ENCODE results near the gene MILR1.
"Not testable (repeated sequence)": the region's sequence is repeated elsewhere in the genome, so short reads cannot be mapped to it uniquely, and the experiment has no call there.

Gene MILR1

GRCh38 chr17:64472564-64472963, 23.6 kb downstream of the MILR1 start:
- DNase-seq (ENCODE audit: low read depth) = no peak

DNA sequence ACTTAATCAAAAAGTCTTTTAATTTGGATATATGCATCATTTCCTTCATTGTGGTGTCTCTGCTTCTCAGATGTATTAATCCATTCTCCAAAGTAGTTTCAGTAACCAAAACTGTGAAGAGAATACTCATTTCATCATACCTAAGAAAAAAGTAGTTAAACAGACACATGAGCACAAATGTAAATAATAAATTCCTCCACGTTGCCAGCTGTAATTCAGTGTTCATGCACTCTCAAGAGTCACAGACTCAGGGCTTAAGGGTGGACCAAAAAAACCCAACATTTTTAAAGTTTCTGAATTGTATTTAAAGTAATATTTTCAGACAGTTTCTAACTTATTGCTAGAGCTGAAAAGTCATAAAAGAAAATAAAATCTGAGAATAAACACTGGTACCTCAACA, 28.9 kb downstream of the MILR1 start:
- no peak for DNase-seq (ENCODE audit: low read depth)

DNA sequence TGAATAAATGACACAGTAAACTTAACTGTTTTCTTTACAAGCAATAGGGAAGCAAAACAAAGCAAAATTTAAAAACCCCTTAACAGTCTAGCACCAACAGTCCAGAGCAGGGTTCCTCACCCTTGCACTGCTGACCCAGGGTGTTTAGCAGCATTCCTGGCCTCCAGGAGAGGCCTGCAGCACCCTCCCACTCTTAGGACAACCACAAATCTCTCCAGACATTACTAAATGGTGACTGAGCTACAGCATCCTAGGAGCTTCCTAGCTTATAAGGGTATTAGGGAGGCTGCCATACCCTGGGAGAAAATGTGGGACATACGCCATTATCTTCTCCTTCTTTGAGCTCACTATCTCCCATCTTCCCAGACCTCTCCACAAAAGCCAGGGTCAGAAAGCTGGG, 32.0 kb downstream of the MILR1 start:
- no peak for DNase-seq (ENCODE audit: low read depth)

GRCh38 chr17:64484380-64484779, 35.5 kb downstream of the MILR1 start:
- no peak for DNase-seq (ENCODE audit: low read depth)

GRCh38 chr17:64488301-64488700, 39.4 kb downstream of the MILR1 start:
- no peak for DNase-seq (ENCODE audit: low read depth)

GRCh38 chr17:64491034-64491860, 42.3 kb downstream of the MILR1 start:
- DNase-seq (ENCODE audit: low read depth) = no peak

- no peak for DNase-seq (ENCODE audit: low read depth)
Measured at GRCh38 chr17:64491994-64492393, 43.1 kb downstream of the MILR1 start.

GRCh38 chr17:64492481-64493109, 43.7 kb downstream of the MILR1 start:
- no peak for DNase-seq (ENCODE audit: low read depth)

DNA sequence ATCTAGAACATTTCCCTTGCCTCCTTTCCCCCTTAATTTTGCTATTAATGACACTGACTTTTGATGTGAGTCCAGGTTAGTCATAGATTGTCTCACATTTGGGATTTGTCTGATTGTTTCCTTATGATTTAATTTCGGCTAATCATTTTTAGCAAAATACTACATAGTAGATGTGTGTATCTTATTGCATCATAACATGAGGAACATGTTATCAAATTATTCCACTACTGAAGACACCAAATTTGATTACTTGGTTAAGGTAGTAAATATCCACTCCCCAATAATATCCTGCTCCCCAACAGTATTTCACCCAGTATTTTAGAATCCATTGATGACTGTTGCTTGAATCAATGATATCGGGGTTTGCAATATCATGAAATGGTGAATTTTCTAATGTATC, 45.2 kb downstream of the MILR1 start:
- DNase-seq (ENCODE audit: low read depth) = no peak

DNA sequence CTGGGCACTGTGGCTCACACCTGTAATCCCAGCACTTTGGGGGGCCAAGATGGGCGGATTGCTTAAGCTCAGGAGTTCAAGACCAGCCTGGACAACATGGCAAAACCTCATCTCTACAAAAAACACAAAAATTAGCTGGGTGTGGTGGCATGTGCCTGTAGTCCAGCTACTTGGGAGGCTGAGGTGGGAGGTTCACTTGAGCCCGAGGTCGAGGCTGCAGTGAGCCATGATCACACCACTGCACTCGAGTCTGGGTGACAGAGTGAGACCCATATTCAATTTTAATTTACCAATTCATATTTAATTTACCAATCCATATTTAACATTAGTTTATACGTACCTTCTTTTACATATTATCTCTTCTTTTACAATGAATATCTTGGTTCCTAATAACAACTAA, 46.4 kb downstream of the MILR1 start:
- not testable (repeated sequence) for DNase-seq (ENCODE audit: low read depth)

DNA sequence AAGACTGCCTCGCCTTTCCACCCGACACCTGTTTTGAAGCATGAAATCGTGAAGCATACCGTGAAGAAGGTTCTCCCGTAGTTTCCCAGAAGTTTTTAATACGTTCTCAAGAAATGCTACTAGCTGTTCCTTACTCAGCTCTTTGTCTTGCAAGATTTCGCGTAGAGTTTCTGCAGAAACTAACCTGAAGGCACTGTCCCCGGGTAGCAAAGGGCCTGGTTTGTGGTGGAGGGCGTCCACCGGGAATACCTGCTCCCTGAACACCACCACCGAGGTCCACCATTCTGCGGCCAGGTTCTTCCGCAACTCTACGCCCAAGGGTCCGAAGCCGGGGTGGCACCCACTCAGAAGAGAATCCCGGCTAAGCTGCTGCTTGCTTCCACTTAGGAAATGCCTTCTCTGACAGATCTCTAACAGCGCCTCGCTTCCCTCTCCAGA, 47.5 kb downstream of the MILR1 start:
- DNase-seq (ENCODE audit: low read depth) = no peak

GRCh38 chr17:64496786-64497564, 48.1 kb downstream of the MILR1 start, which contains the start of gene POLG2:
Gene POLG2, minus strand, starts transcription at chr17:64497054. Its CDS starts 86 bp downstream, at chr17:64496968.
- DNase-seq (ENCODE audit: low read depth) = no peak

DNA sequence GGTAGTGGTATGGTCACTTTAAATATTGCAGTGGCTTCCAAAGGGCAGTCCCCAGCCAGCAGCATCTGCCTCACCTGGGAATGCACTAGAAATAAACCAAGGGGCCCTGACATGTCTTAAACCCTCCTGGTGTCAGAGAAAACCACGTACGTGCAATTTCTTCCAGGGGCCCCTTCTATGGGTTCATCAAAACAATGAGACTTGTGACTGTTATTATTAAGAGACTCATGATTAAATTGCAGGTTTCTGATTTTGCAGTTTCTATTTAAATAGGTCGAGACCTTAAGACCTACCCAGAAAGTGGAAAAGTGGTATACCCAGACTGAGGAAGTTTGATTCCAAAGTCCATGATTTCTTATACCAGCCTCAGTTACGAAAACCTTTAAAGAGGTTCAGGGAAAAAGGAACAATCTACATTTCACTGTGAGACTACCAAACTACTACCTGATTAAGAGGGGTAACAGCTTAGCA, 48.7 kb downstream of the MILR1 start:
- DNase-seq (ENCODE audit: low read depth) = no peak

GRCh38 chr17:64498308-64499203, 49.6 kb downstream of the MILR1 start:
- no peak for DNase-seq (ENCODE audit: low read depth)

DNA sequence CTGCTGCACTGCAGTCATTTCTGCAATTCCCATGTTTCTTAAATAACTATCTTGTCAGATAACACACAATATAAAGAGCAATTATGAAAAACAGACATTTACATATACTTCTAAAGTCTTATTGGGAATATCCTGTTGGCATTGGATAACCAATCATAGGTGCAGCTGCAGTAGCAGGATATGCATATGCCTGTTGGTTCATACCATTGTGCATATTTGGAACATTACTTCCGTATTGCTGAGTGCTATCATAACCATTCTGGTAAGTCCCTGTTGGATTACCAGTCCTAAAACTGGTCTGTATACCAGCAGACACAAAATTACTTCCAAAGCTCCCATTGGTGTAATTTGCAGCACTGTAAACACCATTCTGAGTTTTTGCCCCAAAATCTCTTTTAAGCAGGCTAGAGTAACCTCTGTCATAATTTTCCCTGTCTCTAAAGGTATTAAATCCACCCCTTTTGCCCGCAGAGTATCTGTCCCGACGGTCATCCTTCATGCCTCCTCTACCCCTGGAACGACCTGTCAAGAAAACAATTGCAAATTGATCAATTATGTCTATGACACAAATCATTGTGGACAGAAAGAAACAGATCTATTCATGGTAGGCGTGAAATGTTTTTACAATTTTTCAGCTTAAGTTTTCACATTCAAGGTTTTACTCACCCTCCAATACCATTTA, 51.0 kb downstream of the MILR1 start:
- no peak for DNase-seq (ENCODE audit: low read depth)

GRCh38 chr17:64500487-64500859, 51.6 kb downstream of the MILR1 start:
- no peak for DNase-seq (ENCODE audit: low read depth)

GRCh38 chr17:64500862-64501765, 52.2 kb downstream of the MILR1 start:
- no peak for DNase-seq (ENCODE audit: low read depth)

DNA sequence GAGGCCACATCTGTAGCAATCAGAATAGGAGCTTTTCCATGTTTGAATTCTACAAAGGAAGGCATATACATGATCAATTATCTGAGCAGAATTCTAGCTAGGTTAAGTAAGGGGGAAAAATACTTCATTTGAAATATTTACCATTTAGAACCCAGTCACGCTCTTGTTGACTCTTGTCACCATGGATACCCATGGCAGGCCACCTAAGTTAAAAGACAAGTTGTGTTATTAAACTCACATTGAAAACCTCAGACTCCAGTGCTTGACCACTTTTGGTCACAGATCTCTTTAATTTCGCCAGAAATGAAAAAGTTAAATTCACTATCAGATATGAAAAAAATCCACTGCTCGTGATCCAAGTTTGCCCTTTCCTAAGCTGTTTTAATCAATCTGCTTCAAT, 53.1 kb downstream of the MILR1 start:
- DNase-seq (ENCODE audit: low read depth) = no peak

GRCh38 chr17:64502809-64503208, 53.9 kb downstream of the MILR1 start:
- no peak for DNase-seq (ENCODE audit: low read depth)

GRCh38 chr17:64503341-64503740, 54.4 kb downstream of the MILR1 start:
- DNase-seq (ENCODE audit: low read depth) = no peak

Data from HS-27A (cell line).